Renal cortical epithelial cell (primary cell): Measurements from ENCODE around the gene TRIM43B. TPM values are rescaled to one million over a fixed set of nuclear protein-coding genes. Genes with fewer than 3 reads are reported as not detected.
"Not testable (repeated sequence)": the region's sequence is repeated elsewhere in the genome, so short reads cannot be mapped to it uniquely, and the experiment has no call there.

Source experiments
- DNase-seq: peaks from one replicate; pipeline ENCODE4 v3.0.0-alpha.2; 2011; ENCODE audit warnings: low read depth
- total RNA-seq: library from RNA; depleted of rRNA; stranded (reverse); fragments of >200 nt; gene quantifications from 2 replicates; pipeline ENCODE4 v1.2.3, GENCODE V29; 2014

Gene TRIM43B
- total RNA-seq, 1 donor from 2014 or later, result not detected

DNA sequence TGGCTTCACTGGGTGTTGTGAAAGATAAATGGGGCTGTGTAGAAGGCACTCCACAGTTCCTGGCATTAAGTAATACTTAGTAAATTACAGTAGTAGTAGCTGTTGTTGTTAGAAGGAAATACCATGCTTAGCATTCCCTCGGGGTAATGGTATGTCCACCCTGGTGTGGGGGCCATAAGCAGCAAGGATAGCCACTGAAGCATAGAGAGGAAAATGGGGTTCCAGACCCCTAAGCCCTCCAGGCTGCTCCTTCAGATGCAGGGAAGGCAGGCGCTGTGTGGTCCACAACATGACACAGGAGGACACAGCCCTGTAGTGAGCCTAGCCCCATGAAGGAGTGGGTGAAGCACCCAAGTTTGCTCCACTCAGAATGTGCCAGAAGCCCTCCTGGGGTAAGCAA lies 50.6 kb downstream of the TRIM43B start:
- peak; percentile 27 for DNase-seq

DNA sequence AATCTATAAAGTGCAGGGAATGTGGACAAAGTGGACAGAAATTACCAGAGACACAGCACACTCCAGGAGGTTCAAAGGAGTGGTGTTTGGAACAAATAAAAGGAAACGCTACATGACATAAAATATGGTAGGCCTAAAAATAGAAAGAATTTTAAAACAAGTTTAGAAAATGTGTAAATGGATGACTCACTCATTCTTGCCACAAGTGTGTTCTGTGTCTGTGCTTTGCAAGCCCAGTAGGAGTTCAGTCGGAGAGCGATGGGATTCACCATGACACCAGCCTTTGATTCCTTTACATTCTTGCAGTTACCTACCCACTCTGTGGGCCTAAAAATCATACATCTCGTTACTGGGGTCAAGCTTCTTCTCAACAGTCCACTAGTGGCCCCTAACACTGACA lies 51.2 kb downstream of the TRIM43B start:
- not testable (repeated sequence) for DNase-seq

DNA sequence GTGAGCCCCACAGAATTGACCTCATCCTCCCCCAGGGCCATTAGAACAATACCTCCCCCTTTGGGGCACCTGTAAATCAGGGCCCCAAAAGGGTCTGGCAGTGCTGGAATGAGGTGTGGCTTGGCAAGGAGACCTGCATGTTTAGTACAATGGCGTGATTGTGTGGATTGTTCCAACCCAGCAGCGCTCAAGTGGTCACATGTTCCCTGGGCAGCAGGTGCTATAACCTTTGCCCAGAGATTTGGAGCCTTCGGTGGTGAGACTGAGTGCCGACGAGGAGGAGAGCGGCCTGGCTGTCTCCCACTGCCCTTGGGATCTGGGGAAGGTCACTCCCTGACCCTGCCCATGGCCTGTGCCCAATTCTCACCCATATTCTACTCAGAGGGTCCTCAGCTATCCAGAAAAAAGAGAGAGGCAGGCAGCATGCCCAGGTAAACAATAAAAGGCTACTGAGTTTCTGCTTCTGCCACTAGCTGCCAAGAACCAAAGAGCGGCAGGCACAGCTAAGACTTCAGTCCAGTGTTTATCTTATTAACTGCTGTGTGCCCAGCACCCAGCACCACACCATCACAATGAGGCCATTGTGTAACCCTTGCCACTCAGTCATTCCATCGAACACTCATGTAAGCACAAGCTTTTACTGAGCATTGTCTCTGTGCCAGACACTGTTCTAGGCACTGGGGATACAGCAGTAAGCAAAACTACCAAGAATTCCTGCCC lies 54.6 kb downstream of the TRIM43B start:
- DNase-seq, result not testable (repeated sequence)

DNA sequence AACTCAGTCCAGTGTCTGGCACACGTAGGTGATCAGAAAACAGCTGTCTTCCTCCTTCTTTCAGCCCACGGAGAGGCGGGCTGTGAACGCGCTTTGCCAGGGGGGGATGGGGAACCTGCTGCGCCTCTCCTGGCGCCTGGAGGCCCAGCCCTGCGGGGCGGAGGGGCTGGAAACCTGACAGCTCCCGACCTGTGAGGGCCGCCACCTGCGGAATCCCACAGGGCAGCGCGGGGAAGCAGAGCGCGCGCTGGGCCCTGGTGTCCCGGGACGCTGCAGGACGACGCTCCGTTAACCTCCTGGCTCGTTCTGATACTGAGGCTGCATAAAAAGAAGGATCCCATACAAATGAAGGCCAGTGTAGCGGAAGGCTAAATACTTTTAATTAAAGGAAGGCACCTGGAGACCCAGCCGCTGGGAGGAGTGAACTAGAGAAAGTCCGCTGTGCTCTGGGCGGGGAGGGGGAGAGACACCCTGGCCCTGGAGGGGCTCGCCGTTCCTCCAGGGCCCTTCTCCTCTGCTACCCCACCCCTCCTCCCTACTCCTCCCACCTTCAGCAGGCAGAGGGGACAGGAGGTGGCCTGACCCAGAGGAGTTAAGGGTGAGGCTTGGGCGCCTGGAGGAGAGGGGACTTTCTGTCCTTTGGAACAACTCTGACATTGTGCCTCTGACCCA lies 57.2 kb downstream of the TRIM43B start:
- DNase-seq, result not testable (repeated sequence)

Other genes with a start within 250 kb of the TRIM43B start
- gene PROM2, start 210.3 kb downstream of the TRIM43B start, total RNA-seq, result 17.6 and 38.0 TPM in 2 replicates
- gene KCNIP3, start 187.4 kb downstream of the TRIM43B start, total RNA-seq, result 47.4 and 127 TPM in 2 replicates
- 16.4 and 49.3 TPM in 2 replicates for gene FAHD2A, start 82.0 kb downstream of the TRIM43B start, total RNA-seq
- gene TRIM43, start 107.2 kb upstream of the TRIM43B start, total RNA-seq, result 0.05 TPM in 1 of 2 replicates, not detected in the other